Fibroblast of peridontal ligament (primary cell): ENCODE data around the gene ARID3A.
A peak's percentile ranks its signal among the peaks of the same experiment; 100 is the strongest.
"Not testable (repeated sequence)": the region's sequence is repeated elsewhere in the genome, so short reads cannot be mapped to it uniquely, and the experiment has no call there.

Source experiments
- DNase-seq: peaks from one replicate; pipeline ENCODE4 v3.0.0-alpha.2; 2010; ENCODE audit errors: extremely low read depth

ARID3A gene, protein sequence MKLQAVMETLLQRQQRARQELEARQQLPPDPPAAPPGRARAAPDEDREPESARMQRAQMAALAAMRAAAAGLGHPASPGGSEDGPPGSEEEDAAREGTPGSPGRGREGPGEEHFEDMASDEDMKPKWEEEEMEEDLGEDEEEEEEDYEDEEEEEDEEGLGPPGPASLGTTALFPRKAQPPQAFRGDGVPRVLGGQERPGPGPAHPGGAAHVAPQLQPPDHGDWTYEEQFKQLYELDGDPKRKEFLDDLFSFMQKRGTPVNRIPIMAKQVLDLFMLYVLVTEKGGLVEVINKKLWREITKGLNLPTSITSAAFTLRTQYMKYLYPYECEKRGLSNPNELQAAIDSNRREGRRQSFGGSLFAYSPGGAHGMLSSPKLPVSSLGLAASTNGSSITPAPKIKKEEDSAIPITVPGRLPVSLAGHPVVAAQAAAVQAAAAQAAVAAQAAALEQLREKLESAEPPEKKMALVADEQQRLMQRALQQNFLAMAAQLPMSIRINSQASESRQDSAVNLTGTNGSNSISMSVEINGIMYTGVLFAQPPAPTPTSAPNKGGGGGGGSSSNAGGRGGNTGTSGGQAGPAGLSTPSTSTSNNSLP

DNA sequence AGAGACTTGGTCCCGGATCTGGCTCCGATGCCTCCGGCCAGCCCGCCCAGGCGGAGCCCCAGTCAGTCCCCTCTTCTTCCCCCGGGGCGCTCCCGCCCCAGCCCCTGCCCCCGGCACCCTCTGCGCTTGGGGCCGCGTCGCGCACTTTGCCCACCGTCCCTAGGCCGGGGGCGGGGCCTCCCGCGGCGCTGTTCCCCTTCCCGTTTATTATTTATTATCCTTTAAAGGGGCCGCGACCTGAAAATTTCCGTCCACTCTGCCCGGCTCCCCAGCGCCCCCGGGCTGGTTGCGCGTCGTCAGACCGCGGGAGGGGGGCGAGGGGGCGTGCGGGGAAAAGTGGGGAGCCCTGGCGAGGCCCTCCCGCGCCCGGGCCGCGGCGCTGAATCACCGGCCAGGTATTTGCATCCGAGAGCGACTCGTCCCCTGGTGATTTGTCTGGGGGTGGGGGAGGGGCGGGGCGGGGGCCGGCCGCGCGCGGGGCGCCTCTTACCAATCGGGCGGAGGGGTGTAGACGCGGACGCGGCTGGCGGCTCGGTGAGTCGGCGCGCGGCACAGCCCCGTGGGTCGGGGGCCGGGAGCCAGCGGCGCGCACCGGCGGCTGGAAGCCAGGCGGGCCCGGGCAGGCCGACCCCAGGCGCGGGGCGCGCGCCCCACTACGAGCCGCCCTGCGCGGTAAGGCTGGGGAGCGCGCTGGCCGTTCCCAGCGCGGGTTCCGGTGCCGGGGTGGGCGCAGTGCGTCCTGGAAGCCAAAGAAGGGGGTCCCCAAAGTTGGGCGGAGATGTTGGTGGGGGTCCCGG, at the start of gene ARID3A:
TSS of gene ARID3A (plus strand) at position 510 of the 797 bp plus-strand sequence. CDS start 3,494 bp downstream, outside the sequence.
- peak; percentile 76 for DNase-seq

DNA sequence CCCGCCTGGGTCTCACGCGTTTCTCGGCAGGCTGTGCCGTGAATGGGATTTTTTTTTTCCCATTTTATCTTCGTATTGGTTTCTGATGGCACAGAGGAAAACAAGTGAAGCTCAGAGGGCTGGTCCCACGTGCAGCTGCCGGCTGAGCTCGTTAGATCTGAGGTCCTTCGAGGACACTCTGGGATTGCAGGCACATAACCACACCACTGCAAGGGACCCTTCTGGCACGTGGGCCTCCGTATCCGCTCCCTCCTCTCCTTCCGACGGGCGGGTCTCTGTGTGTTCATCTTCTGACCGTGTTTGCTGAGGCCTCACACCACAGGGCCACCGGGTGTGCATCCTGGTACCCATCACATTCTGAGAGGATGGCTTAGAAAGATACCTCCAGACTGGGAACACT, 49.7 kb upstream of the ARID3A start:
- DNase-seq = no peak

DNA sequence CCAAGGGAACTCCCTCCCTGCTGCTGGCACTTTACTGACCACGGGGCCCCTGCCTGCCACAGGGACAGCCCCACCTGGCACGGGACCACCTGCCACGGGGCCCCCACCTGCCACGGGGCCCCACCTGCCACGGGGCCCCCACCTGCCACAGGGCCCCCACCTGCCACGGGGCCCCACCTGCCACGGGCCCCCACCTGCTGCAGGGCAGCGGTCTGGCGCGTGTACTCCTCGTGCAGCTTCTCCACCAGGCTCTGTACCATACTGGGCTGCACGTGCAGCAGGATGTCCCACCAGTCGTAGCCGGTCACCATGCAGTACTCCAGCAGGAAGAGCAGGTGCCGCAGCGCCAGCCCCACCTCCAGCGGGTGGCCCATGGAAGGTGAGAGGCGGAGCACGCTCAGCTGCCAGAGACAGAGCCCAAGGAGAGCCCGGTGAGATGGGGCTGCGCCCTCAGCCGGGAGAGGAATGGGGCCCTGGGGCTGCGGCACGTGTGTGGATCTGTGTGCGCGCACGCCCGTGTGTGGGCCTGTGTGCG, 49.0 kb upstream of the ARID3A start:
- no peak for DNase-seq

DNA sequence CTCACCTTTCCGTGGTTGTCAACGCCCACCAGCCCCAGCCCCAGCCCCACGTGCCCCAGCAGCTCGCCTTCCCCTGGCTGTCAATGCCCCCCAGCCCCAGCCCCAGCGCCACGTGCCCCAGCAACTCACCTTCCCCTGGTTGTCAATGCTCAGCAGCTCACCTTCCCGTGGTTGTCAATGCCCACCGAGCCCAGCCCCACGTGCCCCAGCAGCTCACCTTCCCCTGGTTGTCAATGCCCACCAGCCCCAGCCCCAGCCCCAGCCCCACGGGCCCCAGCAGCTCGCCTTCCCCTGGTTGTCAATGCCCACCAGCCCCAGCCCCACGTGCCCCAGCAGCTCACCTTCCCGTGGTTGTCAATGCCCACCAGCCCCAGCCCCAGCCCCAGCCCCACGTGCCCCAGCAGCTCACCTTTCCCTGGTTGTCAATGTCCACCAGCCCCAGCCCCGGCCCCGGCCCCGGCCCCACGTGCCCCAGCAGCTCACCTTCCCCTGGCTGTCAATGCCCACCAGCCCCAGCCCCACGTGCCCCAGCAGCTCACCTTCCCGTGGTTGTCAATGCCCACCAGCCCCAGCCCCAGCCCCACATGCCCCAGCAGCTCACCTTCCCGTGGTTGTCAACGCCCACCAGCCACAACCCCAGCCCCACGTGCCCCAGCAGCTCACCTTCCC, 47.7 kb upstream of the ARID3A start:
- not testable (repeated sequence) for DNase-seq

DNA sequence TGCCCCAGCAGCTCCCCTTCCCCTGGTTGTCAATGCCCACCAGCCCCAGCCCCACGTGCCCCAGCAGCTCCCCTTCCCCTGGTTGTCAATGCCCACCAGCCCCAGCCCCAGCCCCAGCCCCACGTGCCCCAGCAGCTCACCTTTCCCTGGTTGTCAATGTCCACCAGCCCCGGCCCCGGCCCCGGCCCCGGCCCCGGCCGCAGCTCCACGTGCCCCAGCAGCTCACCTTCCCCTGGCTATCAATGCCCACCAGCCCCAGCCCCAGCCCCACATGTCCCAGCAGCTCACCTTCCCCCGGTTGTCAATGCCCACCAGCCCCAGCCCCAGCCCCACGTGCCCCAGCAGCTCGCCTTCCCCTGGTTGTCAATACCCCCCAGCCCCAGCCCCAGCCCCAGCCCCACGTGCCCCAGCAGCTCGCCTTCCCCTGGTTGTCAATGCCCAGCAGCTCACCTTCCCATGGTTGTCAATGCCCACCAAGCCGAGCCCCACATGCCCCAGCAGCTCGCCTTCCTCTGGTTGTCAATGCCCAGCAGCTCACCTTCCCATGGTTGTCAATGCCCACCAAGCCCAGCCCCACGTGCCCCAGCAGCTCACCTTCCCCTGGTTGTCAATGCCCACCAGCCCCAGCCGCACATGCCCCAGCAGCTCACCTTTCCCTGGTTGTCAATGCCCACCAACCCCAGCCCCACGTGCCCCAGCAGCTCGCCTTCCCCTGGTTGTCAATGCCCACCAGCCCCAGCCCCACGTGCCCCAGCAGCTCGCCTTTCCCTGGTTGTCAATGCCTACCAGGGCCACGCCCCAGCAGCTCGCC, 46.9 kb upstream of the ARID3A start:
- DNase-seq = not testable (repeated sequence)

DNA sequence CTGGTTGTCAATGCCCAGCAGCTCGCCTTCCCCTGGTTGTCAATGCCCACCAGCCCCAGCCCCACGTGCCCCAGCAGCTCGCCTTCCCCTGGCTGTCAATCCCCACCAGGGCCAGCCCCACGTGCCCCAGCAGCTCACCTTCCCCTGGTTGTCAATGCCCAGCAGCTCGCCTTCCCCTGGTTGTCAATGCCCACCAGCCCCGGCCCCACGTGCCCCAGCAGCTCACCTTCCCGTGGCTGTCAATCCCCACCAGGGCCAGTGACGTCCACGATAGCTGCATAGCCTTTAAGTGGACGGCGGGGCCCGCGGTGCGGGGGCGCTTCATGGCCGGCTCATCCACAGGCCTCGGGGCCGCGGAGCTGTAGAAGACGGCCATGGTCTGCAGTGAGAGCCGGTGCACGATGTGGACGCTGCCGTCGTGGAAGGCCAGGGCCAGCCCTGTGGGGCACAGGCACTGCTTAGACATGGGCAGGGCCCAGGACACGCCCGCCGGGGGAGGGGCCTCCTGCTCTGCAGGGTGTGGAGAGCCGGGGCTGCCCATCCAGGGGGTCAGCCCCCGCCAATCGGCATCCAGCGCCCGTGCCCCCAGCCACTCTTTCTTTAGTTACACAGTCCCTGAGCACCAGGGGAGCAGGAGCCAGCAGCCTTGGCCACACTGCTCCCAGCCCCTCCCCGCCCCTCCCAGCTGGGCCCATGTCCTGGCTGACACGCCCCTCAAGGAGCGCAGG, 46.0 kb upstream of the ARID3A start:
- DNase-seq = no peak

DNA sequence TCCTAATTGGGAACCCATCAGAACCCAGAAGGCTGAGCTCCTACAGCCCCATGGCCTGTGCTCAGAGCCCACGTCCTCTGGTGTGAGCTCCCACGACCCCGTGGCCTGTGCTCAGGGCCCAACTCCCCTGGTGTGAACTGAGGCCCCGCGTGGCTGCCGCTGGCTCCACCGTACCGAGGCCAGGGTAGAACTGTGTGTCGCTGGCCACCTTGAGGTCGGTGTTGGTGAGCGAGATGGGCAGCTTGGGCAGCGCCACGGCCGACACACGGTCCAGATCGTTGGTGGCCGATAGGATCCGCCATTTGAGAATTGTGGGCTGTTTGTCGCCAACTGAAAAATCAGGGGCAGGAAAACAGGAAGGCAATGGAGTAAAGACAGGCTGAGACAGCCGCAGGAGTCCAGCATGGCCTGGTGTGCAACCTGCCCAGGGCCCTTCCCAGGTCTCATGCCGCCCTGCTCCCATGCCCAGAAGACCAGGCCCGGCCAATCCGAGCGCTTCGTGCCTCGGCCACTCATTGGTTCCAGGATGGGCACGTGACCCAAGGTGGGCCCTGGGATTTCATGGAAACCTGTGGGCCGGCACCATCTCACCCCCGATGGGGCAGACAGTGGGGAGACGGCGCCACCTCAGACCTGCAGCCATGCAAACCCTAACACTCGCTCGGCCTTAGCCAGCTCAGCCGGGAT, 44.3 kb upstream of the ARID3A start:
- no peak for DNase-seq

DNA sequence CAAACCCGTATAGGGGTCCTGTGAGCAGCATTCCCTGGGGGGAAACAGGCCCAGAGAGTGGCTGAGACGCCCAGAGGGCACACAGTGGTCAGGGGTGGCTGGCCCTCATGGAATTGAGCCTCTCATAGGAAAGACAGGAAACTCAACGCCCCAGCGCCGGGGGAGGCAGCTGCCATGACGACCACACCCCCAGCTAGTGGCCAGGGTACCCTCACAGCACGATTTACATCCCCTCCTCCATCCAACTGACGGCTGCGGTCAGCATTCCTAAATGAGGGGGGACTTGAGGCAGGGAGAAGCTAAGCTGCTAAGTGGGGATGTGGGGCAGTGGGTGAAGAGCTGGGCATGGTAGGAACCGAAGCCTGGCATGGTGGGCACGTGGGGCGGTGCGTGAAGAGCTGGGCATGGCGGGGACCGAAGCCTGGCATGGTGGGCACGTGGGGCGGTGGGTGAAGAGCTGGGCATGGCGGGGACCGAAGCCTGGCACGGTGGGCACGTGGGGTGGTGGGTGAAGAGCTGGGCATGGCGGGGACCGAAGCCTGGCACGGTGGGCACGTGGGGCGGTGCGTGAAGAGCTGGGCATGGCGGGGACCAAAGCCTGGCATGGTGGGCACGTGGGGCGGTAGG, 42.9 kb upstream of the ARID3A start:
- no peak for DNase-seq

DNA sequence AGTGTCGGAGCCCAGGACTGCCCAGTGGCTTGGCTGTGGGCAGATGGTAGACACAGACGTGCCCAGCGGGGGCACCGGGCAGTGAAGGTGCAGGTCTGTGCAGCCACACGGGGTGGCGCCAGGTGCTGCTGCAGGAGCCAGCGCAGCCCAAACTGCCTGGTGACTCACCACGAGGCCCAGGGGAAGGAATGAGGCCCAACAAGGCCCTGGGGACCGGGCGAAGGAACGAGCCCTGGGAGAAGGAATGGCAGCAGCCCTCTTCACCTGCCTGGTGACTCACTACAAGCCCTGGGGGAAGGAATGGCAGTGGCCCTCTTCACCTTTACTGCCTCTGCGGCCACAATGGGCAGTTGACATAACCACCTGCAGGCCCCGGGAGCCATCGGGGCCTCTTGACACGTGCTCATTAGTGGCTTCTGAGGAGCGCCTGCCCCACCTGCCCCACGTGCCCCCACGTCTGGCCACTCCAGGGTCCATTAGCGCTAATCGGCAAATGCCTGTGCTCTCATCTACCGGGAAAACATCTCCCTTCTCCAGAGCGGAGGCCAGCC, 42.1 kb upstream of the ARID3A start:
- DNase-seq = no peak

DNA sequence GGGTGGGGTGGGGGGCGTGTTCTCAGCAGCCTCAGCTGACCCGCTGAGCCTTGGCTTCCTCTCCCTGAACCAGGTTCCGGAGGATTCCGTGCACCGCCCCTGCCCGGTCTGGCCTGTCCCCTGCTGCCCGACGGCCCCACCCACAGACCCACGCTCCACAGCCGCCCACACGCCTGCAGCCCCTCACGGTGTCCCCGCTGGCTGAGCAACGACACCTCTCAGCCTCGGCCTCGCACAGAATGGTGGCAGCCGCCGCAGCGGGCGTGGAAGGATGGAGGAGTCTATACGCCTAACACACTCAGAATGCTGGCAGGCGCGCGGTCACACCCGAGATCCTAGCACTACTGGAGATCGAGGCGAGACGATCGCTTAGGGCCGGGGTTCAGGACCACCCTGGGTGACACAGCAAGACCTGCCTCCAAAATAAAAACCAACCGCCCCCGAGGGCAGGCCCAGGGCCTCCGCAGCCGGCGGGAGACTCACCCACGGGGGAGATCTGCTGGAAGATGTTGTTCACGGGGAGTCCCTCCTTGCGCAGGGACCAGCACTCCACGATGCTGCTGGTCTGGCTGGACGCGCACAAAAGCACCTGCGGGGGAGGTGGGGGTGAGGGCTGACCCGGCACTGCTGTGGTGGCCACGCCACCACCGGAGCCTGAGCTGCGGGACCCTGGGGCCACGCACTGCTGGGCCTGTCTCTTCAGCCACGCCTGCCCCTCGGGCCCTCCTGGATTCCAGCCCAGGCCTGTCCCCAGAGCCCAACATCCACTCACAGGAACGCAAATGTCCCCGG, 41.2 kb upstream of the ARID3A start:
- DNase-seq = no peak

DNA sequence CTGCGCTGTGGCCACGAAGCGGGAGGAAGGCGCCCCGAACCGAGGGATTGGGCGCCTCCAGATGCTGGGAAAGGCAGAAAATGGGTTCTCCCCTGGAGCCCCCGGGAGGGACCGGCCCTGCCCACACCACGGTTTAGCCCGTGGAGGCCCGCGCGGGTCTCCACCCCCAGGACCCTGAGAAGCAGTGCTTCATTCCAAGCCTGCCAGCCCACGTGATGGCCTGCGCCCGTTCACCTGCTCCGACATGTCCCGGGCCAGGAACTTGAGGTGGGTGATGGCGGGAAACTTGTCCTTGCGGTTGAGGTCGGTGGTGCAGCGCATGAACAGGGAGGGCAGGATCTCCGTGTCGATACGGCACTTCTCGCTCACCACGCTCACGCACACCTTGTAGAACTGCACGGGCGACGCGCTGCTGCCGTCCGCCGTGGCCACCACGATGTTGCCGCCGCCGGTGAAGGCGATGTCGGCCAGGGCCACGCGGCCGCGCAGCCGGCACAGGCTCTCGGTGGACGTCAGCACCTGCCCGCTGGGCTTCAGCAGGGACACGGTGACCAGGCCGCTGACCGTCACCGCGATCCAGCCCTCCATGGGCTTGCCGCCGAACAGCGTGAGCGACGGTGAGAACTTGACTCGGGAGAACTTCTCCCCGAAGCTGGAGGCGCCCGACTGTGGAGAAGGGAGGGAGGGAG, 40.2 kb upstream of the ARID3A start:
- no peak for DNase-seq

DNA sequence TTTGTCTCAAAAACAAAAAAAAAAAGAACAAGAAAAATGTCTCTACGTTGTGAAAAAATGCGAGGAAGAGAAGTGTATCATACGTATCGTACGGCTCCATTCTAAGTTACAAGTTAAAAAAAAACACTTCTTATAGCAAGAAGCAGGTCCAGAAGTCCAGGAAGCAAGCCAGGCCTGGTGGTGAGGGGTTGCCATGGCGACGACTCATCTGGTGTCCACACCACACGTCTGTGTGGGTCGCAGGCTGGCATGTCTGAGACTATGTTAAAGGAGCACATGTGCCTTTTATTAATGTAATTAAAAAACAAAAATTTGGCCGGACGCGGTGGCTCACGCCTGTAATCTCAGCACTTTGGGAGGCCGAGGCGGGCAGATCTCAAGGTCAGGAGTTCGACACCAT, 38.8 kb upstream of the ARID3A start:
- peak; percentile 69 for DNase-seq

DNA sequence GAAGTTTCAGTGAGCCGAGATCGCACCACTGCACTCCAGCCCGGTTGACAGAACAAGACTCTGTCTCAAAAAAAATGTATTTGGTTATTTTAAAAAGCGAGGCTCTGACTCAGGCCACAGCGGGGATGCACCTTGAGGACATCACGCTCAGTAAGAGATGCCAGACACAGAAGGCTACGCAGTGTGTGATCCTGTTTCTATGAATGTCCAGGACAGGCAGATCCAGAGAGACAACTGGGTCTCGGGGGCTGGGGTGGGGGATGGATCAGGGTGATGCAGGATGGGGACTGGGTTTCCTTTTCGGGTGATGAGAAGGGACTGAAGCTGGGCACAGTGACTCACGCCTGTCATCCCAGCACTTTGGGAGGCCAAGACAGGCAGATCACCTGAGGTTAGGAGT, 38.2 kb upstream of the ARID3A start:
- DNase-seq = no peak

DNA sequence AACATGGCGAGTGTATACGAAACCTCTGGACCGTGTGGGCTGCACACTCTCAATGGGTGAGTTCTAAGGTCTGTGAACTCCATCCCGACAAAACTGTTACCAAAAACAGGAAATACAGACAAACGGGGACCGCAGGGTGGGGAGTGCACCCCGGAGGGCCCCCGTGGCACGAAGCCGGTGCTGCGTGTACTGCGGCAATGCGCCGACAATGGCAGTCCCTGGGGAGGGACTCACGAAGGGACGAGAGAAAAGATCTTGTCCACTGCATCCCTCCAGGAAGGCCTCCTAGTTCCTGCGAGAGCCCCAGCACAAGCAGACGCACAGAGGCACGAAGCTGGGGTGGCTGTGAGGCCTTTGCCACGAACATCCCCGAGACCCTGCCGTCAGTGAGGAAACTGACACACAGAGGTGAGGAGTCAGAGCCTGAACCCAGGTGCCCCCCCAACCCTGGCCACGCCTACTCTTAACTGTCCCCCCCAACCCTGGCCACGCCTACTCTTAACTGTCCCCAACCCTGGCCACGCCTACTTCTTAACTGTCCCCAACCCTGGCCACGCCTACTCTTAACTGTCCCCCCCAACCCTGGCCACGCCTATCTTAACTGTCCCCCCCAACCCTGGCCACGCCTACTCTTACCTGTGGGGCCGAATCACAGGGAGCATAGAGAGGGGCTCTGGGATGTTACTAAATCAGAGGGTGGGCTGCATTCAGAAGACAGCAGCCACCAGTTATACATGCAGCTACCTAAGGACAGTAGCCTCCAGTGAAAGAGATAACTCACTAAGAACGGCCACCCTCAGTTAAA, 37.1 kb upstream of the ARID3A start:
- no peak for DNase-seq

DNA sequence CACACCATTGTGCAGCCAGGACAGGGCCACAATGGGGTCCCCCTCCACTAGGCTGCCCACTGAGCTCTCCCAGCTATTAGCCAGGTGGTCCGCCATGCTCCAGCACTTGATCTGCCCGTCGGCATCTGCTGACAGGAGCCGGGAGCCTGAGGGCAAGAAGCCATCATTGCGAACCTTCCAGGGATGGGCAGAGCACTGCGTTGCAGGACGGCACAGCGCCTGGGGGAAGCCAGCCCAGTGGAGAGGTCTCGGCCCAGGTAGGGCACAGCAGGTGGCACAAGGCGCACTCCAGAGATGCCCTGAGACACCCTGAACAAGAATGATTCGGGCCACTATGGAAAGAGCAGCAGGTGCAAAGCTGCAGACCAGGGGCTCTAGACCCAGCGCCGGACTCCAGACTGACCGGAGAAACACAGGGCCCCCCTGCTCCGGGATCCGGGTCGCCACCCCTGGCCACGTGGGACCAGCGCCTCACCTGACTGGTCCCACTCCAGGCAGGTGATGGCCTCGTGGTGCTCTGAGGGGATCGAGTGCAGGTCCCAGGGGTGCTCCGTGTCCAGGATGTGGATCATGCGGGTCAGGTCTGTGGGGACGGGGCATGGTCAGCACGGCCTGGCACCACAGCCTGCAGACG, 36.1 kb upstream of the ARID3A start:
- no peak for DNase-seq

DNA sequence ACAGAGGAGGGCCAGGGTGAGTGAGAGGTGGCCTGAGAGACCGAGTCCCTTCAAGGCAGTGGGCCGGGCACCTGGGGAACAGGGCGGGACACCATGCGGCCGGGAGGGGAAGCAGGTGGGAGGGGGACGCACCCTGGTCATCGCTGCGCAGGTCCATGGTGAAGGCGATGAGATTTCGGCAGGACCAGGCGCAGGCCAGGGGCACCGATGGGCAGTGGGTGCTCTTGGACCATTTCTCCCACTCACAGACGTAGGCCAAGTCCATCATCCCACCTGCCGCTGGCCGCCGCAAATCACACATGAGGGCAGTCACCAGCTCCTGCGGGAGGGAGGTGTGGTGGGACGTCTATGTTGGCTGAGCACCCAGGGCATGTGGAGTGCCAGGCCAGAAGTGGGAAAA, 35.0 kb upstream of the ARID3A start:
- no peak for DNase-seq
